CD4-positive, alpha-beta T cell treated with Interferon gamma for 1 hour (primary cell): ENCODE data around the gene SIGLEC1.

Experiments
- DNase-seq: peaks from one replicate; pipeline ENCODE4 v3.0.0-alpha.2; 2020

Gene SIGLEC1

GRCh38 chr20:3744037-3744436, 31.6 kb upstream of the SIGLEC1 start:
- no peak for DNase-seq

DNA sequence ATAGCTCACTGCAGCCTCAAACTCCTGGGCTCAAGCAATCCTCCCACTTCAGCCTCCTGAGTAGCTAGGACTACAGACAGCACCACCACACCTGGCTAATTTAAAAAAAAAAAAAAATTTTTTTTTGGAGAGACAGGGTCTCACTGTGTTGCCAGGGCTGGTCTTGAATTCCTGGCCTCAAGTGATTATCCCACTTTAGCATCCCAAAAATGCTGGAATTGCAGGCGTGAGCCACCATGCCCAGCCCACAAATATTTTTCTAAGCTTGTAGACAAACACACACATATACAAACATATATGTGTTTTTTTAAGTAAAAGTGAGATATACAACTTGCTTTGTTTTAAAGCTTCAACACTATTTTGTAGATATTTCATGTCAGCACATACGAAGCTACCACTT, 30.9 kb upstream of the SIGLEC1 start:
- no peak for DNase-seq

- DNase-seq, result no peak
Observed at GRCh38 chr20:3741836-3742458, 29.5 kb upstream of the SIGLEC1 start.

GRCh38 chr20:3740615-3741301, 28.4 kb upstream of the SIGLEC1 start:
- no peak for DNase-seq

DNA sequence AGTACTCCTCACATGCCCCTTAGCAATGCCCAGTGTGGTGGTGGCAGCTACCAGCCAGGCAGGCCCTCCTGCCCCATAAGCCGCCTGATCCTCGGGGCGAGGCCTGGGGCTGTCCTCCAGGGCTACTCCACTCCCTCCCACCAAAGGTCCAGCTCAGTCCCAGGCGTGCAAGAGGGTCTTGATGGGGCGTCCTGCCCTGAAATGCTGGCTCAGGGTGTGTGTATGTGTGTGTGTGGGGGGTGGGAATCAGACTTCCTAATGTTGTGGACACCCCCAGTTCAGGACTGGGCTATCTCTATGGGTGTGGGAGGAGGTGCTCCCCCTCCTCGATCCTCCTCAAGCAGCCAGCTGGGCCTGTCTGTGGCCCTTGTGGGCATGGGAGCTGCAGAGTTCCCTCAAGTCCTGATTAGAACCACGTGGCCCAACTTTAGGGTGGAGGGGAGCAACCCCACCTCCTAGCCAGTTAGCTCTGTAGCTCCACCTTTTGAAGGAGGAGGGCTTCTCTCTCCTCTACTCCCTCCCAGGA, 27.6 kb upstream of the SIGLEC1 start:
- DNase-seq, result no peak

- DNase-seq, result no peak
Observed at GRCh38 chr20:3739054-3739925, 26.9 kb upstream of the SIGLEC1 start.

GRCh38 chr20:3738111-3739053, 26.0 kb upstream of the SIGLEC1 start:
- DNase-seq, result no peak

GRCh38 chr20:3735768-3736167, 23.4 kb upstream of the SIGLEC1 start:
- no peak for DNase-seq

- DNase-seq, result no peak
Observed at GRCh38 chr20:3734111-3734843, 21.9 kb upstream of the SIGLEC1 start.

DNA sequence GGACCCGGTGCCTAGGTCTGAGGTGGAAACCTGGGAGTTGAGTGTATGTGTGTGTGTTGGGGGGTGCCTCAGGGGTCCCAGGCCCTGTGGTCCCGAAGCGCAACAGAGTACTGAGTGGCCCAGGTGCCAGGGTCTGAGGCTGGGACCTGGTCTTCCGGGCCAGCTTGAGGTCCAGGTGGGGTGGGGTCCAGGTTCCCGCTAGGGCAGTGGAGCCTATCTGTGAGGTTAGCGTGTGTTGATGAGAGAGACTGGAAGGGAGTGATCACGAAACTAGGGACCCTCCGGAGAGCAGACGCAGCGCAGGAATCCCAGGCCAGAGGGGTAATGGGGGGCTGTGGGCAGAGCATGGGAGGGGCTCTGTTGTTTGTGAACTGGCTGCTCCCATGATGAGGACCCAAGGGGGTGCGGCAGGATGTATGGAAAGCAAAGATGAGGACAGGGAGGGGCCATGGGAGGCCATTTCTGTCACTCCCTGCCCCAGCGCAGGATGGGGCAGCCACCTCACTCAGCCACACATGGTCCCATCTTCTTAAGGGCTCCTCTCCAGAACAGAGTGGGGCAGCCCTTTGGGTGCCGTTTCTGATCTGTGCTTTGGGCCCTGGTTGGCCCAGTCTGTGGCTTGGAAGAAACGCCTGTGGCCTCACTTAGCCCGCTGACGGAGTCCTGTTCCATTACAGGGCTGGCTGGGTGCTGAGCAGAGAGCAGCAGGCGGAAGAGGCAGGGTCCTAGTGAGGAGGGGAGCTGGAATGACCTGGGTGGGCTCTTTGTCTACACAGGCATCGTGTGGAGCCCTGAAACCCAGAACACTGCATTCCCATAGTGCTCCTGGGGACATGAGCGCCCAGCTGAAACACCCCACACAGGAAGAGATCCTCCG, 21.0 kb upstream of the SIGLEC1 start:
- DNase-seq, result no peak

GRCh38 chr20:3732327-3733118, 20.1 kb upstream of the SIGLEC1 start, which contains the start of gene HSPA12B:
Gene HSPA12B, plus strand, starts transcription at chr20:3732685. Its CDS starts 5,990 bp downstream, at chr20:3738675.
- no peak for DNase-seq

DNA sequence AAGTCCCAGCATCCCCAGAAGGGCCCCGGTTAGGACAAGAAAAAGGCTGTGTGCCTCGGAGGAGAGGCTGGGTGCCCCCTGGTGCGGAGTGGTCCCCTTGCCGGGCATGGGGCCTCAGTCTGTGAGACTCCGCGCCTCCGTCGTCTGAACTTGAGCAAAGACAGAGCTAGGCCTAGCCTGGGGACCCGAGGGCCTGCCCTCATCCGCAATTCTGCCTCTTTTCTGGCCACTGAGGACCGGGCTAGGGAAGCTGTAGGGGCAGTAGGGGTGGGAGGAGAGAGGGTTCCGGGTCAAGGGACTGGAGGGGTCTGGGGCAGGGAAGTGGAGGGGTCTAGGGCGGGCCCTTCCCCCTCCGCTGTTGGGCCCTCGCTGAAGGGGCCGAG, 19.5 kb upstream of the SIGLEC1 start:
- DNase-seq, result no peak

DNA sequence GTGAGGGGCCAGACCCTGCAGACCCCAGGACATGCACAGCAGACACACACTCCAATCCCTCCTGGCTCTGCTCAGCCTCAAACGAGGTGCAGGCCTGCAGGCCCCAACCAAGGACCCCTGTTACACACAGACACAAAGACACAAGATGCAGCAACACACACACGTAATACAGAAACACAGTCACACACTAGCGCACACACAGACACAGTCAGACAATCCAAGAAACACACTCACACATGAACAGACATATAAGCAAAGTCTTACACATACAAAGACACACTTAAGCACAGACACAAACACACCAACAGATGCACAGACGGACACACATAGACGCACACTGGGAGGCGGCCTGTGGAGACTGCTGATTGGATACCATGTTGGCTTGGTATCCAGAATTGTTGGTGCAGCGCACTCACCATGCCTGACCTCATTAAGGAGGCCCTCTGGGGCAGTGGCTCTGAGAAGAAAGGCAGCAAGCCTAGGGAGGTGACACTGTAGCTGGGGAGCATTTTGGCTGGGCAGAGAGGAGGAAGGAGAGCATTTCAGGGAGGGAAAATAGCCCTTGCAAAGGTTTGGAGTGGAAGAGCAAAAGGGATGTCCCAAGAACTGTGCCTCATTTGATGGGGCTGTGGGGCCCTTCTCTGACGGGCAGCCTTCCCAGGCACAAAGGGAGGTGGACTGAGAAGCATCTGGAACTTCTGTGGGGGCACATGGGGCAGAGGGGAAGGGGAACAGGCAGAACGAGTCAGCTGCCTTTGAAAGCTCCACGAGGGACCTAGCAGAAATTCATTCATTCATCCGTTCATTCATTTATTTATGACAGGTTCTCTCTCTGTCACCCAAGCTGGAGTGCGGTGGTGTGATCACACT, 18.6 kb upstream of the SIGLEC1 start:
- no peak for DNase-seq

GRCh38 chr20:3729811-3730540, 17.6 kb upstream of the SIGLEC1 start:
- DNase-seq, result no peak

GRCh38 chr20:3729378-3729777, 17.0 kb upstream of the SIGLEC1 start:
- no peak for DNase-seq

- DNase-seq, result no peak
Observed at GRCh38 chr20:3728876-3729275, 16.5 kb upstream of the SIGLEC1 start.

DNA sequence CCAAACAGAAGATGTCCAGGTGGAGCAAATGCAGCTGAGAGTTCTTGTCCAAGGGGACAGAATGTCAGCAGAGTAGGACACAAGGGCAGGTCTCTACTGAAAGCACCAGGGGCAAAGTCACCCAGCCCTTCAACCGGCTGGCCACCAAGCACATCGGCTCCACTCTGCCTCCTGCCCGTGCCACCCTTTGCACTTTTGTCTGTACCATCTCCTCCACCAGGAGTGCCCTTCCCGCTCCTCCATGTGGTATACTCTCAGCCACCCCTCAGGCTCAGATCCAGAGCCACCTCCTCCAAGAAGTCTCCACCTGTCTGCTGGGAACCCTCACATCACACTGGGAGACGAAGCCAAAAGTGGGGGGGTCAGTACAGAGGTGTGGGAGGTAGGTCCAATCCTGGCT, 16.0 kb upstream of the SIGLEC1 start:
- DNase-seq, result no peak
